SK-N-SH (cell line): ENCODE data around the gene ATP12A. TPM values are rescaled to one million over a fixed set of nuclear protein-coding genes. Genes with fewer than 3 reads are reported as not detected.

Experiments used
- CTCF ChIA-PET: fragments of 300-600, 350-600 bp; formaldehyde crosslinking; extraction: SDS; loops from one replicate; lab custom pipeline; 2021; lab: Yijun Ruan, JAX
- POLR2A ChIA-PET: fragments of 350-600 bp; sonication (Branson Sonifier 250); formaldehyde crosslinking; extraction: SDS; loops from one replicate; lab custom pipeline; 2020; ENCODE audit warnings: antibody characterized with exemption, inconsistent platforms; lab: Yijun Ruan, JAX
- DNase-seq: peaks from one replicate; pipeline ENCODE4 v3.0.0; 2012
- H2AFZ ChIP-seq: fragments of 200-600 bp; sonication (generic); 2 replicates; pipeline ENCODE4 v1.8.1; 2016; ENCODE audit warnings: antibody characterized with exemption, mild to moderate bottlenecking, low read depth
- H3F3A ChIP-seq: fragments of 200-600 bp; sonication (generic); replicated peaks from 2 replicates; pipeline ENCODE3; 2016; ENCODE audit warnings: antibody characterized with exemption, mild to moderate bottlenecking; ENCODE audit not compliant: insufficient read depth
- H3K27ac ChIP-seq, 2 experiments: fragments of 200-500 bp in 1 of 2; fragments of 200-600 bp in 1 of 2; sonication (Bioruptor generic) in 1 of 2; sonication (generic), shearing (Covaris generic) in 1 of 2; 2 replicates each; pipeline versions ENCODE4 v1.5.1 to v1.6.1; 2014 to 2016; ENCODE audit warnings: low read depth in 2 of 2, inconsistent platforms in 1 of 2, low read length in 1 of 2, mild to moderate bottlenecking in 1 of 2, mixed read lengths in 1 of 2
- H3K27me3 ChIP-seq: fragments of 200-600 bp; sonication (generic), shearing (Covaris generic); 2 replicates; pipeline ENCODE4 v1.6.1; 2016; ENCODE audit warnings: mixed run types; ENCODE audit not compliant: insufficient read depth
- H3K36me3 ChIP-seq, 2 experiments: fragments of 200-500 bp in 1 of 2; fragments of 200-600 bp in 1 of 2; sonication (Bioruptor generic) in 1 of 2; sonication (generic) in 1 of 2; replicated peaks in 1 of 2; 2 replicates each; pipeline versions ENCODE3 to v1.5.1; 2014 to 2016; ENCODE audit warnings: low read length in 1 of 2, mild to moderate bottlenecking in 1 of 2; ENCODE audit not compliant: insufficient read depth in 2 of 2, control insufficient read depth in 1 of 2
- H3K4me1 ChIP-seq, 2 experiments: fragments of 200-500 bp in 1 of 2; fragments of 200-600 bp in 1 of 2; sonication (Bioruptor generic) in 1 of 2; sonication (generic), shearing (Covaris generic) in 1 of 2; 2 replicates each; pipeline versions ENCODE4 v1.5.1 to v1.6.1; 2014 to 2016; ENCODE audit warnings: low read depth in 1 of 2, low read length in 1 of 2, mixed run types in 1 of 2; ENCODE audit not compliant: insufficient read depth in 2 of 2, control insufficient read depth in 1 of 2
- H3K4me2 ChIP-seq: fragments of 200-600 bp; sonication (generic), shearing (Covaris generic); 2 replicates; pipeline ENCODE4 v1.6.1; 2017; ENCODE audit warnings: mixed run types
- H3K4me3 ChIP-seq, 2 experiments: fragments of 200-500 bp in 1 of 2; fragments of 200-600 bp in 1 of 2; sonication (Bioruptor generic) in 1 of 2; sonication (generic), shearing (Covaris generic) in 1 of 2; 2 replicates each; pipeline versions ENCODE4 v1.5.1 to v1.8.1; 2014 to 2016; ENCODE audit warnings: low read depth in 2 of 2, inconsistent platforms in 1 of 2, low read length in 1 of 2, mild to moderate bottlenecking in 1 of 2, mixed read lengths in 1 of 2, moderate library complexity in 1 of 2
- H3K79me2 ChIP-seq: fragments of 200-600 bp; sonication (generic); 2 replicates; pipeline ENCODE4 v1.8.1; 2017; ENCODE audit warnings: mild to moderate bottlenecking; ENCODE audit not compliant: insufficient read depth
- H3K9ac ChIP-seq: fragments of 200-600 bp; sonication (generic); 2 replicates; pipeline ENCODE4 v1.6.1; 2017; ENCODE audit warnings: mixed run types
- H3K9me2 ChIP-seq: fragments of 200-600 bp; sonication (generic); 2 replicates; pipeline ENCODE4 v1.6.1; 2017; ENCODE audit warnings: mixed run types
- H3K9me3 ChIP-seq: fragments of 200-600 bp; sonication (generic); 2 replicates; pipeline ENCODE4 v1.6.1; 2017; ENCODE audit warnings: mixed run types, mild to moderate bottlenecking, moderate library complexity
- H4K20me1 ChIP-seq: fragments of 200-600 bp; sonication (generic); 2 replicates; pipeline ENCODE4 v1.6.1; 2017; ENCODE audit warnings: mild to moderate bottlenecking, mixed run types; ENCODE audit not compliant: insufficient read depth
- CHD2 ChIP-seq: fragments of 150-350 bp; IDR thresholded peaks from 2 replicates; pipeline ENCODE4 v1.6.1; 2018; ENCODE audit warnings: low read length; ENCODE audit not compliant: partially characterized antibody
- CTCF ChIP-seq: fragments of 200-600 bp; sonication (generic); IDR thresholded peaks from 2 replicates; pipeline ENCODE4 v1.6.1; 2017; ENCODE audit warnings: antibody characterized with exemption, mild to moderate bottlenecking, moderate library complexity
- FOXJ3 ChIP-seq: sonication (generic); formaldehyde crosslinking; IDR thresholded peaks from 2 replicates; pipeline ENCODE4 v1.5.1; 2020; ENCODE audit warnings: mild to moderate bottlenecking, missing genetic modification reagents
- GATA2 ChIP-seq: sonication (generic); formaldehyde crosslinking; IDR thresholded peaks from 2 replicates; pipeline ENCODE4 v1.5.0; 2020; ENCODE audit warnings: mild to moderate bottlenecking, missing genetic modification reagents
- JUND ChIP-seq: IDR thresholded peaks from 2 replicates; pipeline ENCODE4 v1.4.0; 2012
- MXI1 ChIP-seq: IDR thresholded peaks from 2 replicates; pipeline ENCODE4 v1.6.1; 2012; ENCODE audit warnings: mild to moderate bottlenecking, low read depth, low read length, improper control_type of control experiment
- NFIC ChIP-seq: IDR thresholded peaks from 2 replicates; pipeline ENCODE4 v1.4.0; 2012; ENCODE audit warnings: borderline replicate concordance
- PBX3 ChIP-seq: IDR thresholded peaks from 2 replicates; pipeline ENCODE4; 2012
- POLR2AphosphoS5 ChIP-seq: IDR thresholded peaks from 2 replicates; pipeline ENCODE4 v1.6.1; 2012; ENCODE audit warnings: low read depth, low read length
- RAD21 ChIP-seq: IDR thresholded peaks from 2 replicates; pipeline ENCODE4 v1.6.1; 2012; ENCODE audit warnings: mild to moderate bottlenecking, low read length
- RCOR1 ChIP-seq: fragments of 150-350 bp; IDR thresholded peaks from 2 replicates; pipeline ENCODE4 v1.6.1; 2017; ENCODE audit warnings: antibody characterized with exemption, low read length
- REST ChIP-seq: IDR thresholded peaks from 2 replicates; pipeline ENCODE4 v1.6.1; 2012; ENCODE audit warnings: mild to moderate bottlenecking, low read depth, low read length, moderate library complexity
- SMC3 ChIP-seq: IDR thresholded peaks from 2 replicates; pipeline ENCODE4 v1.6.1; 2012; ENCODE audit warnings: low read depth, low read length, improper control_type of control experiment
- TEAD4 ChIP-seq: IDR thresholded peaks from 2 replicates; pipeline ENCODE4 v1.4.0; 2012; ENCODE audit warnings: mild to moderate bottlenecking, borderline replicate concordance; ENCODE audit not compliant: insufficient read depth
- USF1 ChIP-seq: IDR thresholded peaks from 2 replicates; pipeline ENCODE4 v1.4.0; 2012; ENCODE audit warnings: low read depth, borderline replicate concordance
- USF2 ChIP-seq: fragments of 150-350 bp; IDR thresholded peaks from 2 replicates; pipeline ENCODE4 v1.6.1; 2017; ENCODE audit warnings: antibody characterized with exemption, low read length, low read depth, borderline replicate concordance
- YY1 ChIP-seq: IDR thresholded peaks from 2 replicates; pipeline ENCODE4 v1.4.0; 2012; ENCODE audit warnings: low read depth, mild to moderate bottlenecking
- WGBS: methylation state at CpG from one replicate; pipeline ENCODE4 v1.1.6; 2017; ENCODE audit warnings: low lambda C conversion rate; 5-methylcytosine and 5-hydroxymethylcytosine counted together
- polyA plus RNA-seq, 3 experiments: library from polyadenylated mRNA; depleted of rRNA; stranded (reverse); fragments of >200 nt; gene quantifications; 2 replicates each; pipeline ENCODE4 v1.2.3, GENCODE V29; 2012

ATP12A gene
- polyA plus RNA-seq, 1 of the 3 experiments (the other 2 are of a cell fraction) = not detected

GRCh38 chr13:24693862-24694471 is 13.8 kb downstream of the ATP12A start:
- Histone ChIP-seq H3K9me2 (no peaks in the 10 kb centered on the region), H3K36me3 (no peaks in the 10 kb centered on the region), H4K20me1 (no peaks in the 10 kb centered on the region), H2AFZ (no peak overlapping the region), H3K9ac (no peak overlapping the region), H3K4me2 (peak overlapping the region; percentile 33; the same call in 1 of the 2 replicates), H3K27ac (no peak overlapping the region), H3K79me2 (no peaks in the 10 kb centered on the region), H3K9me3 (no peaks in the 10 kb centered on the region), H3F3A (no peaks in the 10 kb centered on the region), H3K4me1 (no peaks in the 10 kb centered on the region; a peak in 1 of 4 replicates), H3K4me3 (peak overlapping the region in 1 of 2 experiments; percentile 29; a peak in 1 of 4 replicates), H3K27me3 (peaks cover 35% of the 10 kb centered on the region; the same call in 1 of the 2 replicates)
- POLR2A ChIA-PET = no interaction called here
- DNase-seq = peak; percentile 84
- 13% methylated on average over 17 of the region's 17 CpGs for WGBS
- CTCF ChIA-PET = interaction anchor here (0.6 to 2.5 kb wide), 26 partner anchors 9 to 343 kb away, joined by 3 to 13 read pairs (median 5); no protein-coding TSS in a partner anchor
- TF ChIP-seq YY1 (no peak), RAD21 (peak; percentile 61), USF2 (peak; percentile 36; the same call in 1 of the 2 replicates), TEAD4 (no peak), CTCF (peak; percentile 67), RCOR1 (0 out of 2 replicates have a peak, but pooled peaks have one; percentile 16), JUND (no peak), MXI1 (no peak), GATA2 (no peak), SMC3 (peak; percentile 52), USF1 (peak; percentile 88)

- ChIA-PET POLR2A (no interaction called here), CTCF (interaction anchor here (0.6 to 2.5 kb wide), 8 partner anchors 21 to 306 kb away, joined by 3 to 11 read pairs (median 4); no protein-coding TSS in a partner anchor)
- Histone ChIP-seq H3K36me3 (no peaks in the 10 kb centered on the region), H3K4me3 (no peak overlapping the region), H3K4me2 (no peak overlapping the region), H3K79me2 (no peaks in the 10 kb centered on the region), H3F3A (no peaks in the 10 kb centered on the region), H3K4me1 (no peaks in the 10 kb centered on the region; a peak in 1 of 4 replicates), H2AFZ (no peak overlapping the region), H3K27ac (no peak overlapping the region), H3K9me2 (no peaks in the 10 kb centered on the region), H3K9me3 (no peaks in the 10 kb centered on the region), H4K20me1 (no peaks in the 10 kb centered on the region), H3K27me3 (peaks cover 27% of the 10 kb centered on the region; the same call in 1 of the 2 replicates), H3K9ac (no peak overlapping the region)
- 53% methylated on average over 4 of the region's 12 CpGs for WGBS
- DNase-seq = no peak
- TF ChIP-seq GATA2 = no peak
- no peak for TF ChIP-seq RCOR1
- TF ChIP-seq POLR2AphosphoS5 = no peak
- TF ChIP-seq NFIC = no peak
- TF ChIP-seq FOXJ3 (CRISPR knock-in tag) = no peak
- no peak for TF ChIP-seq USF1
- no peak for TF ChIP-seq YY1
- TF ChIP-seq CHD2 = no peak
- TF ChIP-seq SMC3 = no peak
- TF ChIP-seq PBX3 = no peak
- TF ChIP-seq REST = no peak
- no peak for TF ChIP-seq TEAD4
Measured at GRCh38 chr13:24694907-24695306, 14.7 kb downstream of the ATP12A start.
